Head of caudate nucleus (tissue), 42 donors: ENCODE results near the gene IGFBP7.
"Not testable (repeated sequence)": the region's sequence is repeated elsewhere in the genome, so short reads cannot be mapped to it uniquely, and the experiment has no call there.

Experiments used
- DNase-seq, 42 donors: peaks; one replicate each; pipeline versions ENCODE4 v3.0.0 to v3.0.0-alpha.2; 2020 to 2021; ENCODE audit warnings: mixed read lengths in 7 of 42
- intact Hi-C: fragments of 100-400 bp; cut with DNase I; formaldehyde crosslinking; loops from one replicate; pipeline ENCODE4 v1.15.0; 2022

Gene IGFBP7

GRCh38 chr4:57080781-57081650 lies 29.2 kb downstream of the IGFBP7 start:
- intact Hi-C loops, result no loop called here
- DNase-seq, result no peak

- intact Hi-C loops, result no loop called here
- DNase-seq, result peak in 2 of 42 donors; percentile 5 to 37
These were observed 31.3 kb downstream of the IGFBP7 start for GRCh38 chr4:57078685-57079521.

DNA sequence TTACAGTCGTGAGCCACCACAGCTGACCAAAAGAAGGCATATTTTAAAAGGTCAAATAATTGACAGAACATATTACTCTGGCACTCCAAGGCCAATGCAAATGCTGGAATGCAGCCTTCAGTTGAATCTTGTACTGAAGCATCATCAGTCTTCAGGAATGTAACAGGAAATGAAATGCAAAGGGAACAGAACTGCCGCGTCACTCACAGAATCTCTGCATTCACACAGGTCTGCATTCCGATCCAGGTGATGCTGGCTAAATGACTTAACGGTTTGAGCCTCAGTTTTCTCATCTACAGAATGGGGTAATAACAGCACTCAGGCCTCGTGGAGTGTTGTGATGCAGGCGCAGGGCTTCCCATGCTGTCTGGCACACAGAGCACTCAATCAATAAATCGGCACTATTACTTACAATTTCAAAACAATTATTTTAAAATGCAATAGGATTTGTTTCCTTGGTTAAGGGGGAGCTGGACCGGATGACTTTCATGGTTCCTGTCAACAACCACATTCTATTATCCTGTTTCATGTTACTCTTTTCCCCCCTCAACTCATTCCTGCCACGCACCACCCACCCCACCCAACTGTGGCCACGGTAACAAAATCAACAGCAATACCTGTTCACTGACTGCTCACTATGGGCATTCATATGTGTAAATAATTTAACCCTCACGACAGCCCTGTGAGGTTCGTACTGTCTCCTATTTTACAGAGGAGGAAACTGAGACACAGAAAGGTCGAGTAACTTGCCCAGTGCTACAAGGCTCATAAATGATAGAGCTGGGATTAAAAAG lies 32.4 kb downstream of the IGFBP7 start:
- no peak for DNase-seq
- intact Hi-C loops, result no loop called here

- no peak for DNase-seq
- intact Hi-C loops, result no loop called here
These were observed 33.5 kb downstream of the IGFBP7 start for GRCh38 chr4:57076646-57077045.

DNA sequence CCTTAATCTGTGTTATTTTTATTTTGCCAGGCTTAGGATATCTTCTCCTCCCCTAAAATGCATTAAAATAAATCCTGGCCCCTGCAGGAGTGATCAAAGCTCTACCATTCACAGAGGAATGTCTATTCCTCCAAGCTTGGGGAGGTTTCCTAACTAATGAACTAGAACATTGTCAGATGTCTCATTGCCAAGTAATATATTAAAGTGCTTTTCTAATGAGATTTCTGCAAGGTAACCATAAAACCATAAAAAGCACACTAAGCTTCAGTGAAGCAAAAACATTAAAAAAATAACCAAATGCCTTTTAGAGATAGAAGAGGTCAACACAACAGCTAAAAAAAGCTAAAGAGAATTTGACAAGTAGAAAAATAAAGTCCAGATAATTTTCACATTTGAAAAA lies 34.8 kb downstream of the IGFBP7 start:
- intact Hi-C loops, result no loop called here
- no peak for DNase-seq

DNA sequence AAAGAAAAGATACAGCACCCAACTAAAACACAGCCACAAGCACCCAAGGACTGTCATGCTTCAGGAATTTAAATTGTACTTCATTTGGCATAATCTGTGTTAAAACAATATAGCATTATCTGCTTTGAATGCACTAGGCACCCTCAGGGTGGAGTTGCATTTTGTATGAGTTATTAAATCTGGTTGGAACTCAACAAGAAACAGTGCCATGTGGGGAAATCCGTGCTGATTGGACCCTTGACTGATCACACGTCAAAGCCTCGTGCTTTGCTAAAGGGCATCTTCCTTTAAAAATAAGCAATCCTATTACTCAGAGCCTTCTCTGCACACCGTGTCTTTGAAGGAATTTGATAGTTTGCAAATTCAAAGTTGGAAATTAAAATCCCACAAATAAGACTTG lies 35.4 kb downstream of the IGFBP7 start:
- intact Hi-C loops, result no loop called here
- no peak for DNase-seq

- no peak for DNase-seq
- intact Hi-C loops, result no loop called here
These were observed 36.6 kb downstream of the IGFBP7 start for GRCh38 chr4:57073559-57073958.

DNA sequence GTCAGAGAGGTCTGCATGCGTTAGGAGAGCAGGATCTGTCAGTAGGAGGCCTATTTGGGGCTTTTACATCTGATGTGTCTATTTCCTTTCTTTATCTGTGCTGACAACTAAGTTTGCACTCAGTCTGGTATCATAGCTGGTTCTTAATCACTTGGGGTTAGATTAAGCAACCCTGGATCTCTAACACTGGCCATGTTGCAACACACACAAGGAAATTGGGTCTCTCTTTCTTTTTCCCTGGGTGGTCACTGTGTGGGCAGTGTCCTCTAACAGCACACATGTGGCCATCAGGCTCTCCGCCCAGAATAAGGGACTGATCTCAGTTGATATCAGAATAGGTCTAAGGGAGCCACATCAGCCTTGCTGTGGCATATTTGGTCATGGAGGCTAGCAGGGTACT lies 38.9 kb downstream of the IGFBP7 start:
- DNase-seq, result no peak
- intact Hi-C loops, result no loop called here

DNA sequence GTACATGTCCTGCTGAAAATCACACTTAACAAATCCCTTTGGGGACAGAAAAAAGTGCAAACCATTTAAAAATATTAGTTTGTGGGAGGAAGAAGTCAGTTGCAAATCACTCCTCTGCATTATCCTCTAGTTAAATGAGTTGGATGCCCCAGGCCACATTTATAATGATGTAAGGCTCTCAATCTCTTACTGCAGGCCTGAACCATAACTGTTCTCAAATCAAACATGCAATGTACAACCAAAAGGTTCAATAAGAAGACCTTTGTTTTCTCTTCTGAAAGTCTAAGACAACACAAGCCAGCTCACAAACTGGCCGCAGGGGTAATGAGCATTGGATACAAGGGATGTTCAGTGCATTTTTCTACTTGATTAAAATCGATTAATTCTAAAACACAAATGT lies 39.7 kb downstream of the IGFBP7 start:
- intact Hi-C loops, result no loop called here
- no peak for DNase-seq

DNA sequence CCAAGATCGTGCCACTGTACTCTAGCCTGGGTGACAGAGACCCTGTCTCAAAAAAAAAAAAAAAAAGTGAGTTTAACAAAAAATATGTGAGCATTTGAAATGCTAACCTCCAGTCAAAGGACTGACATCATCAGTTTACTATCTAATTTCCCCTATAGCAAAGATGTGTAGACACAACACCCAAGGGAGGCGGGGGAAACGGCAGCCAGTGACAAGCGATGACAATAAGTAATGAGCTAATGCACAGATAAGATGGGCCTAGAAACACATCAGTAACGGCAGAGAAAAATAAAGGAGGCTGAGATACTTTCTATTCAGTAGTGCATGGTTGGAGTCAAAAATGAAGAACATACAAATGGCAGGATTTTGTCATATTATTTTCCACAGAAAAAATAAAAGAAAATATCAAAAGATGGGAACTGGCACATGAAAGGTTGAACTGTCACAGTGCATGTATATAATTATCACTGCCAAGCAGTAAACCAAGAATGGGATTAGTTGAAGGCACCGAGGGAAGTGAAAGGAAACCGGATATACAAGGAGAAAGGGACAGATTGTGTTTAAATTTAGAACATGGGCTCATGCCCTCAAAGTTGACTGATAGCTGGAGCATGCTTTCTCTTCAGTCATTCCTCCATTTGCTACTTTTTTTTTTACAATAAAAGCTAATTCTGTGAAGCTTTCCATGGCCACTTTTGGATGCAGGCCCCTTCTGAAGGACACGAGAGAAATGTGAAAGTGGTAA lies 41.8 kb downstream of the IGFBP7 start:
- intact Hi-C loops, result no loop called here

DNA sequence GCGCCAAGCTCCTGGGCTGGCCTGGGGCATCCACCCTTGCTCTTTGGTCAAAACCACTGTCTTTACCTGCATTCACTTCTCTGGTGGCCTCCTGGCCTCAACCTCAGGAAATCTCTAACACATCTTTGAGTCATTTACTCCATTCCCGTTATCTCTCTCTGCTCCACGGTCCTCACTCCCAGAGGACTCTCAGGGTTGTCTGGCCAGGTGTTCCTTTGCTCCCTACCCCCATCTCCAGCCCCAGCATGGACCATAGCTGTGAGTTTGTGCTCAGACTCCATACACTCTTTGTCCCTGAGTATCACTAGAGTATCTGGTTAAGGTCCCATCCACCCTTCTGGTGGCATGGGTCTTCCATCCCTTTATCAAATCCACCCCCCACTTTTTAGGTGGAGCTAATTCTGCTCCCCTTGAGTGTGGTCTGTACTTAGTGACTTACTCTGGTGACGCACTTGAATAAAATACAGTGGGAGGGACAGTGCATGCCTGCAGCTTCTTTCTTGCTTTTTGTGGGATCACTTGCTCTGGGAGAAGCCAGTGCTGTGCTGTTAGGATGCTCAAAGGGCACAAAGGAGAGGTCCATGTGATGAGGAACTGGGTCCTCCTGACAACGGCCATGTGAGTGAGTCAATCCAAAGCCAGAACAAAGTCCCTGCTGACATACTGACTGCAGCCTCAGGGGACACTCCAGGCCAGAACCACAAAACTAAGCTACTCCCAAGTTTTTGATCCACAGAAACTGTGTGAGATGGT lies 44.3 kb downstream of the IGFBP7 start:
- DNase-seq, result no peak
- intact Hi-C loops, result no loop called here

More for the DNA sequence above, 41.8 kb downstream of the IGFBP7 start:
- no peak for DNase-seq

- DNase-seq, result no peak
- intact Hi-C loops, result no loop called here
These were observed 45.1 kb downstream of the IGFBP7 start for GRCh38 chr4:57064811-57065711.

GRCh38 chr4:57064120-57064519 lies 46.1 kb downstream of the IGFBP7 start:
- intact Hi-C loops, result no loop called here
- no peak for DNase-seq

DNA sequence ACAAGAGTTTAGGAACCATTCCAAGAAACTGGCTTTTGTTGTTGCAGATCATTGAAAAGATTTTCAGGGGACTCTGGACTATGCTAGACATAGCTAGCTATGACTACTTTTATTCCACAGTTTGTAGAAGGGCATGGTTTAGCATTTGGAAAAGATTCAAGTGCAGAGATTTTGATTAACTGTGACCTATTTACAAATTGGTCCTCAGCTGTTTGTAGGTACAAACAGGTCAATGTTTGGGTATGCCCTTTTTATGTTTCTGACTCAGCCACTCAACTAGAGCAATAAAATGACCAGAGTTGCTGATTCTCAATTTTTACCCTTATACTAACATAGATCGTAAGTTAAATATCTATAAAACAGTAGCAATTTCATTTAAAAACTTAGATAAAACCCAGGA lies 46.7 kb downstream of the IGFBP7 start:
- no peak for DNase-seq
- intact Hi-C loops, result no loop called here

- no peak for DNase-seq
- intact Hi-C loops, result no loop called here
These were observed 48.8 kb downstream of the IGFBP7 start for GRCh38 chr4:57061395-57061794.

DNA sequence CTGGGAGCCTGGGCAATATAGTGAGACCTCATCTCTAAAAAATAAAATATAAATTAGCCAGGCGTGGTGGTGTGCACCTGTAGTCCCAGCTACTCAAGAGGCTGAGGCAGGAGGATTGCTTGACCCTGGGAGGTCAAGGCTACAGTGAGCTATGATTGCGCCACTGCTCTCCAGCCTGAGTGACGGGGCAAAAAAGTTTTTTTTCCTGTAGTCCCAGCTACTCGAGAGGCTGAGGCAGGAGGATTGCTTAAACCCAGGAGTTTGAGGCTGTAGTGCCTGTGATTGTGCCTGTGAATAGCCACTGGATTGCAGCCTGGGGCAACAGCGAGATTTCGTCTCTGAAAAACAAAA lies 49.5 kb downstream of the IGFBP7 start:
- DNase-seq, intact Hi-C loops: not testable (repeated sequence)
